Measurements from ENCODE around the gene ENPP1.
A peak's percentile ranks its signal among the peaks of the same experiment; 100 is the strongest.

ENPP1 gene

GRCh38 chr6:131787079-131787478, 20.7 kb upstream of the ENPP1 start:
- DNase-seq (ENCODE audit: low spot score), result no peak

- DNase-seq (ENCODE audit: low spot score), result no peak
Observed at GRCh38 chr6:131787766-131788712, 19.8 kb upstream of the ENPP1 start.

- no peak for DNase-seq (ENCODE audit: low spot score)
Observed at GRCh38 chr6:131789219-131789618, 18.6 kb upstream of the ENPP1 start.

GRCh38 chr6:131791476-131791875, 16.3 kb upstream of the ENPP1 start:
- no peak for DNase-seq (ENCODE audit: low spot score)

GRCh38 chr6:131792091-131792496, 15.7 kb upstream of the ENPP1 start:
- DNase-seq (ENCODE audit: low spot score), result no peak

GRCh38 chr6:131795366-131795765, 12.5 kb upstream of the ENPP1 start:
- DNase-seq (ENCODE audit: low spot score), result no peak

GRCh38 chr6:131802347-131802746, 5.5 kb upstream of the ENPP1 start:
- DNase-seq (ENCODE audit: low spot score), result no peak

- peak; percentile 11 for DNase-seq (ENCODE audit: low spot score)
Observed at GRCh38 chr6:131803007-131803769, 4.6 kb upstream of the ENPP1 start.

- no peak for DNase-seq (ENCODE audit: low spot score)
Observed at GRCh38 chr6:131804131-131804530, 3.7 kb upstream of the ENPP1 start.

GRCh38 chr6:131807321-131807643, 538 bp upstream of the ENPP1 start:
- no peak for DNase-seq (ENCODE audit: low spot score)

- no peak for DNase-seq (ENCODE audit: low spot score)
Observed at GRCh38 chr6:131808460-131809269, 845 bp downstream of the ENPP1 start.

GRCh38 chr6:131811500-131811899, 3.7 kb downstream of the ENPP1 start:
- DNase-seq (ENCODE audit: low spot score), result no peak

GRCh38 chr6:131813991-131814390, 6.2 kb downstream of the ENPP1 start:
- DNase-seq (ENCODE audit: low spot score), result no peak

- DNase-seq (ENCODE audit: low spot score), result no peak
Observed at GRCh38 chr6:131816869-131817268, 9.0 kb downstream of the ENPP1 start.

- DNase-seq (ENCODE audit: low spot score), result no peak
Observed at GRCh38 chr6:131819572-131820124, 11.8 kb downstream of the ENPP1 start.

GRCh38 chr6:131821010-131821807, 13.4 kb downstream of the ENPP1 start:
- no peak for DNase-seq (ENCODE audit: low spot score)

GRCh38 chr6:131822119-131822518, 14.3 kb downstream of the ENPP1 start:
- DNase-seq (ENCODE audit: low spot score), result no peak

- DNase-seq (ENCODE audit: low spot score), result no peak
Observed at GRCh38 chr6:131823276-131823902, 15.6 kb downstream of the ENPP1 start.

GRCh38 chr6:131825946-131826345, 18.1 kb downstream of the ENPP1 start:
- DNase-seq (ENCODE audit: low spot score), result no peak

GRCh38 chr6:131828080-131828479, 20.3 kb downstream of the ENPP1 start:
- no peak for DNase-seq (ENCODE audit: low spot score)

- DNase-seq (ENCODE audit: low spot score), result no peak
Observed at GRCh38 chr6:131828951-131829350, 21.1 kb downstream of the ENPP1 start.
